Fibroblast of the aortic adventitia (primary cell): ENCODE results near the gene TRABD2A. TPM values are rescaled to one million over a fixed set of nuclear protein-coding genes. Genes with fewer than 3 reads are reported as not detected.

Experiments
- DNase-seq: peaks from one replicate; pipeline ENCODE4 v3.0.0-alpha.2; 2010; ENCODE audit warnings: low read depth
- H3K4me3 ChIP-seq: 2 replicates; pipeline ENCODE4 v1.5.1; 2011; ENCODE audit warnings: low read depth, mild to moderate bottlenecking, control low read depth, low read length, moderate library complexity
- total RNA-seq: library from RNA; depleted of rRNA; stranded (reverse); fragments of >200 nt; gene quantifications from 2 replicates; pipeline ENCODE4 v1.2.3, GENCODE V29; 2012; ENCODE audit warnings: low replicate concordance
- TF ChIP-seq, protein P1 (sequence below): IDR thresholded peaks from 2 replicates; pipeline ENCODE4 v1.5.1; 2011; ENCODE audit warnings: mild to moderate bottlenecking, low read length, control low read depth, inconsistent platforms; ENCODE audit not compliant: insufficient read depth

Gene TRABD2A
- total RNA-seq, 1 donor: 1.6 TPM

DNA sequence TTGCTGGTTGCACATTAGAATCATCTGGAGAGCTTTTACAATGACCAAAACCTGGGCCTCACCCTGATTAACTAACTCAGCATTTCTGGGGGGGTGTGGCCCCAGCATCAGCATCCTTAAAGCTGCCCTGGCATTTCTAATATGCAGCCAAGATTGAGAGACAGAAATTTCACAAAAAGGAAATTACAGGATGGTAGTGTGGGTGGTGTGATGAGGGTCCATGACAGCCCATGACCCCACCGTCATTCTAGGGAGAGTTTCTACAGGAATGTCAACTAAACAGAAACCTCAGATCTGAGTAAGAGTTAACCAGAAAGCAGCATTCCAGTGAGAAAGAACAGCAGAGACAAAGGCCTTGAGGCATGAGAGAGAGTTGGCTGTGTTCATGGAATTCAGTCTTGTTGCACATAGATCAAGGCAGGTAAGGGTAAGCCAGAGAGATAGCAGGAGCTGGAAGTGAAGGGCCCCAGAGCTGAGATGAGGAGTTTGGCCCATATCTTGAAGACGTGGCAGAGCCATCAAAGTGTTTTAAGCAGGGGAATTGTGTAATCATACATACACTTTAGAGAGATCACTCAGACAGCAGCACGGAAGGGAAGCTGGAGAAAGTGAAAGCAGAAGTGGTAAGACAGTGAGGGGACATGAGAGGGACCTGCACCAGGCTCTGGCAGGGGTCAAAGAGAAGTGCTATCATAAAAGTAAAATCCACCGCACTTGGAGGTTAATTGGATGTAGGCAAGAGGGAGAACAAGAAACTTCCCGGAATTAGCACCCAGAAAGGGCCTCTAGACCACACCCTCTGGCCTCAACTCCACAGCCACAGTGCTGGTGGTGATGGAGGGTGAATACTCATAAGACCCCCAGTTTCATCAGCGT, 7.8 kb upstream of the TRABD2A start:
- TF ChIP-seq, protein P1, sequence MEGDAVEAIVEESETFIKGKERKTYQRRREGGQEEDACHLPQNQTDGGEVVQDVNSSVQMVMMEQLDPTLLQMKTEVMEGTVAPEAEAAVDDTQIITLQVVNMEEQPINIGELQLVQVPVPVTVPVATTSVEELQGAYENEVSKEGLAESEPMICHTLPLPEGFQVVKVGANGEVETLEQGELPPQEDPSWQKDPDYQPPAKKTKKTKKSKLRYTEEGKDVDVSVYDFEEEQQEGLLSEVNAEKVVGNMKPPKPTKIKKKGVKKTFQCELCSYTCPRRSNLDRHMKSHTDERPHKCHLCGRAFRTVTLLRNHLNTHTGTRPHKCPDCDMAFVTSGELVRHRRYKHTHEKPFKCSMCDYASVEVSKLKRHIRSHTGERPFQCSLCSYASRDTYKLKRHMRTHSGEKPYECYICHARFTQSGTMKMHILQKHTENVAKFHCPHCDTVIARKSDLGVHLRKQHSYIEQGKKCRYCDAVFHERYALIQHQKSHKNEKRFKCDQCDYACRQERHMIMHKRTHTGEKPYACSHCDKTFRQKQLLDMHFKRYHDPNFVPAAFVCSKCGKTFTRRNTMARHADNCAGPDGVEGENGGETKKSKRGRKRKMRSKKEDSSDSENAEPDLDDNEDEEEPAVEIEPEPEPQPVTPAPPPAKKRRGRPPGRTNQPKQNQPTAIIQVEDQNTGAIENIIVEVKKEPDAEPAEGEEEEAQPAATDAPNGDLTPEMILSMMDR: no peak
- peak overlapping the region; percentile 27 for H3K4me3 ChIP-seq
- DNase-seq: peak; percentile 81

DNA sequence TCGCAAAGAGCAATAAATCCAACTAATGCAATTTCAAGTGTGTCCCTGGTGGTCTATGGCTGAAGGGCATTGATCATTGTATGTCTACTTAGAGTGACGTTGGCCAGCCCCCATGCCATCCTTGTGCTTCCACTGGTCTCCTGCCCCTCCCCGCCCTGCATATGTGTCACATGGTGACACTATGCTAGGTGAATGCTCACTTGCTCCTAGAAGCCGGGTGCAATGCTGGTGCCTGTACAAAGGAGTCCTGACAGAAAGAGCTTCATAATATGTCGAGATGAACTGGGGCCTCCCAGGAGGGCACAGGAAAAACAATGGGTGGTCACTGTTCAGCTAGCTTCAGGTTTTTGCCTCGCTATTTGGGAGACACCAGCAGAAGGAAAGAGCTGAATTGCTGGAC, 5.9 kb upstream of the TRABD2A start:
- TF ChIP-seq, protein P1: no peak
- DNase-seq: no peak
- no peak overlapping the region for H3K4me3 ChIP-seq

DNA sequence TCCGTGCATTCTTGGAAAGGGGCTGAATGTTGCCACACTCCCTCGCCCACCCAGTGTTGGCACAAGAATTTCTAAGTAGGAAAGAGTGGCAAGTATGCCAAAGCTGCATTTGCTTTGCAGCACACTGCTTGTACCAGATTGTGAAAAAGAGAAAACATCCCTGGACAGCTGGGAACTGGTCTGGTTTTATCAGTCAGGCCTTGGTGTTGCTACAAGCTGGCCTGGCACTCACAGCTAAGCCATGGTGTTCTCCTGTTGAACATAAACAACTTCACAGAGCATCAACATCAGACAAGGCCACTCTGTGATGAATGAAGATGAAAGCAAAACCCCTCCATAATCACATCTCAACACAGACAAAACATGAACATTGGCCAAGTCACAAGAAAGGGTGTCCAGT, 4.2 kb upstream of the TRABD2A start:
- TF ChIP-seq, protein P1: no peak
- no peak for DNase-seq
- no peak overlapping the region for H3K4me3 ChIP-seq

DNA sequence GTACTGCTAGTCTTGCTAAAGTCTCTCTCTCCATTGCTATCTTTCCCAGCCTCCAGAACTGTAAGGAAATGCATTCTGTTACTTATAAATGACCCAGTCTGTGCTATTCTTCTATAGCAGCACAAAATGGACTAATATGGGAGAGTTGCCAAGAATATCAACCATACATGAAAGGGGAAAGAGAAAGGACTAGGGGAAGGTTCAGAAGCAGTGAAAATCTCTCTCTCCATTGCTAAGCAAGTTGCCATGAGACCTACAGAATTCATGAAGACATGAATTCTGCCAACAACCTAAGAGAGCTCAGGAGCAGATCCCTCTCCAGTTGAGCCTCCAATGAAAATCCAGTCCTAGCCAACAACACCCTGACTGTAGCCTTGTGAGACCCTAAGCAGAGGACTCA, 3.6 kb upstream of the TRABD2A start:
- TF ChIP-seq, protein P1: no peak
- peak; percentile 31 for DNase-seq
- H3K4me3 ChIP-seq: no peak overlapping the region

DNA sequence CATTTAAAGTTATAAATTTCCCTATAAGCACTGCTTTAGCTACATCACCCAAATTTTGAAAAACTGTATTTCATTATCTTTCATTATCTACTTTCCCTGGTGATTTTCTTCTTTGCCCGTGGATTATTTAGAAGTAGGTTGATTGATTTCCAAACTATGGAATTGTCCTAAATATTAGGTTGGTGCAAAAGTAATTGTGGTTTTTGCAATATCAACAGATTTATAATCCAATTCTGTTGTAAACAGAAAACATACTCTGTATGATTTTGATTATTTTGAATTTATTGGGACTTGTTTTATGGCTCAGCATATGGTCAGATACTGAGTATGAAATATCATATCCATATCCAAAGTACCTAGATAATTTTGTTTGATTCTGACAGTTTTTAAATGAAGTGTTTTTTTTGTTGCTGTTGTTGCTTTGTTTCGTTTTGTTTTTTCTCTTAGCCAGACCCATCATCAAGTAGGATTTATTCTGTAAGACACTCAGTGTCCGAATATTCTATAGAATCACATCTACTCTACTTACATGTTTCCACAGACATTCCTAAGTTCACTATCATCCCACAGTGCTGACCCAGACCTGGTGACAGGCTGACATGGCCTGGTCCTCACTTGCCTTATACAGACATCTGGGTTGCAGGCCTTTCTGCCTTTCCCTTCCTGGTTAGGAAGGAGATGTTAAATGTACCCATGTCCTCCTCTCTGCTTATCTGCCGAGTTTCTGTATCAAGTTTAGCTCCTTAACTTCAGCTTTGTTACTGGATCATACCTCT, 2.1 kb upstream of the TRABD2A start:
- DNase-seq: no peak
- H3K4me3 ChIP-seq: no peak overlapping the region
- TF ChIP-seq, protein P1: no peak

DNA sequence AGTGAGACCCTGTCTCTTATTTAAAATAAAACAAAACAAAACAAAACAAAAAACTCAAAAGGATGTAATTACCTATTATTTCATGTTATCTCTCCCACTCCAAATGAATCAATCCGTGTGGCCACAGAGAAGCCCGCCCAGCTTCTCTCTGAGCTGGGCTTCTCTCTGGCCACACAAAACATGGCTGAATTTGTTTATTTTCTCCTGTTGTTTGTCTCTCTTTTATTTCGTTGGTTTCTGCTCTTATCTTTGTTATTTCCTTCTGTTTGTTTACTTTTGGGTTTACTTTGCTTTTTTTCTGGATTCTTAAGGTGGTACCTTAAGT, 1.5 kb upstream of the TRABD2A start:
- H3K4me3 ChIP-seq: no peak overlapping the region
- TF ChIP-seq, protein P1: no peak
- no peak for DNase-seq
